Progenitor cell of endocrine pancreas (in vitro differentiated cells): ENCODE data around the gene NACC2. TPM values are rescaled to one million over a fixed set of nuclear protein-coding genes. Genes with fewer than 3 reads are reported as not detected.

Experiments
- DNase-seq: peaks from one replicate; pipeline ENCODE4 v3.0.0; 2021; ENCODE audit warnings: low spot score; ENCODE audit not compliant: unreplicated experiment
- H3K27ac Mint-ChIP-seq: 2 replicates; pipeline ENCODE4 v1.8.0; 2021; ENCODE audit warnings: mild to moderate bottlenecking, moderate library complexity, mixed read lengths
- H3K27me3 Mint-ChIP-seq: 2 replicates; pipeline ENCODE4 v1.8.0; 2021; ENCODE audit warnings: mixed read lengths
- H3K36me3 Mint-ChIP-seq: 2 replicates; pipeline ENCODE4 v1.8.0; 2022; ENCODE audit warnings: mixed read lengths; ENCODE audit not compliant: insufficient read depth
- H3K4me1 Mint-ChIP-seq: 2 replicates; pipeline ENCODE4 v1.8.0; 2021; ENCODE audit warnings: low read depth, mixed read lengths
- H3K4me3 Mint-ChIP-seq: 2 replicates; pipeline ENCODE4 v1.8.0; 2021; ENCODE audit warnings: low read depth, mild to moderate bottlenecking, moderate library complexity, mixed read lengths
- H3K9me3 Mint-ChIP-seq: 2 replicates; pipeline ENCODE4 v1.8.0; 2021; ENCODE audit warnings: low read depth, mixed read lengths
- total RNA-seq: library from RNA; stranded (reverse); gene quantifications from 2 replicates; pipeline ENCODE4 v1.2.1, GENCODE V29; 2021
- TF ChIP-seq, protein P1 (sequence below): fragments of 200-600 bp; sonication (generic); IDR thresholded peaks from one replicate; pipeline ENCODE4 v1.5.0; 2021; ENCODE audit warnings: antibody characterized with exemption, mild to moderate bottlenecking; ENCODE audit not compliant: unreplicated experiment

The NACC2 gene
- total RNA-seq, 1 donor from 2014 or later, result 11.6 TPM

DNA sequence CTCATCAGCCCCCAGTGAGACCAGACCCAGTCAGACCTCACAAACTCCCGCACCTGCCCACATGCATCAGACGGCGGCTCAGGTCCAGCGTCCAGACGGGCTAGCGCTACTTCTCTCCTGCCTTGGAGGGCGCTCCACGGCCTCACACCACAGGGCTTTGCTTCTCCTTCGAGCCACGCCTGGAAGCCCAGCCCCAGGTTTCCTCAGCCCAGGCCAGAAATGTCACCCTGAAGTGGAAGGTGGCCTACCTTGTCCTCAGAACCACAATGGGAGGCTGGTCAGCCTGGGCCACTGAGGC is 2.8 kb downstream of the NACC2 start:
- H3K4me3 Mint-ChIP-seq, result no peak overlapping the region
- no peaks in the 10 kb centered on the region for H3K36me3 Mint-ChIP-seq
- TF ChIP-seq, protein P1, sequence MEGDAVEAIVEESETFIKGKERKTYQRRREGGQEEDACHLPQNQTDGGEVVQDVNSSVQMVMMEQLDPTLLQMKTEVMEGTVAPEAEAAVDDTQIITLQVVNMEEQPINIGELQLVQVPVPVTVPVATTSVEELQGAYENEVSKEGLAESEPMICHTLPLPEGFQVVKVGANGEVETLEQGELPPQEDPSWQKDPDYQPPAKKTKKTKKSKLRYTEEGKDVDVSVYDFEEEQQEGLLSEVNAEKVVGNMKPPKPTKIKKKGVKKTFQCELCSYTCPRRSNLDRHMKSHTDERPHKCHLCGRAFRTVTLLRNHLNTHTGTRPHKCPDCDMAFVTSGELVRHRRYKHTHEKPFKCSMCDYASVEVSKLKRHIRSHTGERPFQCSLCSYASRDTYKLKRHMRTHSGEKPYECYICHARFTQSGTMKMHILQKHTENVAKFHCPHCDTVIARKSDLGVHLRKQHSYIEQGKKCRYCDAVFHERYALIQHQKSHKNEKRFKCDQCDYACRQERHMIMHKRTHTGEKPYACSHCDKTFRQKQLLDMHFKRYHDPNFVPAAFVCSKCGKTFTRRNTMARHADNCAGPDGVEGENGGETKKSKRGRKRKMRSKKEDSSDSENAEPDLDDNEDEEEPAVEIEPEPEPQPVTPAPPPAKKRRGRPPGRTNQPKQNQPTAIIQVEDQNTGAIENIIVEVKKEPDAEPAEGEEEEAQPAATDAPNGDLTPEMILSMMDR, result no peak
- no peak for DNase-seq
- peaks cover 2% of the 10 kb centered on the region for H3K4me1 Mint-ChIP-seq
- no peaks in the 10 kb centered on the region for H3K9me3 Mint-ChIP-seq
- no peak overlapping the region for H3K27ac Mint-ChIP-seq
- no peaks in the 10 kb centered on the region for H3K27me3 Mint-ChIP-seq

DNA sequence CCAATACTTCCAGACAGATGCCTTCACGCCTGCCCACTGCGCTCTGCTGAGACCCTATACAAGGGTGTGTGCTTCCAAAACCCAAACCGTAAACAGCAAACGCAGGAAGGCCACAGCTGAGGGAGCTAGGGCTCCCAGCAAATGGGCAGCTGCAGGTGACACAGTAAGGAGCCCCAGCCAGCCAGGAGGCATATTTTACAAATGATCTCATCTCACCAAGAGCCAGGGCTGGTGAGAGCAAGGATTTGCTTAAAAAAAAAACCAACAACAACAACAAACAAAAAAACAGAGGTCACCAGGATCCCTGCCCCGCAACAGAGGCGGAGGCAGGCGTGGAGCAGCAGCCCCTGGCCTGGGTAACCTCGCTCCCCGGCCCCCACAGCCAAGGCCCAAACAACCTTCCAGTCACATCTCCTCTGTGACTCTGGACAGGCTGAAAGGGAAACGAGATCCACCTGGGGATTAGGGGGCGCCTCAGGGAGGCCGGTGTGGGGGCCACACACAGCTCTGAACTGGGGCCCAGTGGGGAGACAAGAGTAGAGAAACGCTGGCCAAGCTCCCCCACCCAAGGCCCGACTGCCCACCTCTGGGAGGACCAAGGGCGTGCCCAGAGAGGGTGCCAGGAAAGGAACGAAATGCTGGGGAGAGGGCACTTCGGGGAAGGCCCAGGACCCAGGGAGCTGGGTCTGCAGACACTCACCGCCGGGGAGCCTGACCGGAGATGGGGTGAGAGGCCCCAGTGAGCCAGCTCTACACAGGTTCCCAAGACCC is 3.3 kb downstream of the NACC2 start:
- Mint-ChIP-seq H3K4me1 (peaks cover 2% of the 10 kb centered on the region), H3K27ac (no peak overlapping the region), H3K27me3 (no peaks in the 10 kb centered on the region), H3K4me3 (no peak overlapping the region), H3K9me3 (no peaks in the 10 kb centered on the region), H3K36me3 (no peaks in the 10 kb centered on the region)
- no peak for DNase-seq
- TF ChIP-seq, protein P1, result no peak

GRCh38 chr9:136090768-136091581 is 4.1 kb downstream of the NACC2 start:
- Mint-ChIP-seq H3K4me1 (peaks cover 2% of the 10 kb centered on the region), H3K4me3 (no peak overlapping the region), H3K36me3 (no peaks in the 10 kb centered on the region), H3K27me3 (no peaks in the 10 kb centered on the region), H3K27ac (no peak overlapping the region), H3K9me3 (no peaks in the 10 kb centered on the region)
- DNase-seq, result no peak
- TF ChIP-seq, protein P1, result no peak

DNA sequence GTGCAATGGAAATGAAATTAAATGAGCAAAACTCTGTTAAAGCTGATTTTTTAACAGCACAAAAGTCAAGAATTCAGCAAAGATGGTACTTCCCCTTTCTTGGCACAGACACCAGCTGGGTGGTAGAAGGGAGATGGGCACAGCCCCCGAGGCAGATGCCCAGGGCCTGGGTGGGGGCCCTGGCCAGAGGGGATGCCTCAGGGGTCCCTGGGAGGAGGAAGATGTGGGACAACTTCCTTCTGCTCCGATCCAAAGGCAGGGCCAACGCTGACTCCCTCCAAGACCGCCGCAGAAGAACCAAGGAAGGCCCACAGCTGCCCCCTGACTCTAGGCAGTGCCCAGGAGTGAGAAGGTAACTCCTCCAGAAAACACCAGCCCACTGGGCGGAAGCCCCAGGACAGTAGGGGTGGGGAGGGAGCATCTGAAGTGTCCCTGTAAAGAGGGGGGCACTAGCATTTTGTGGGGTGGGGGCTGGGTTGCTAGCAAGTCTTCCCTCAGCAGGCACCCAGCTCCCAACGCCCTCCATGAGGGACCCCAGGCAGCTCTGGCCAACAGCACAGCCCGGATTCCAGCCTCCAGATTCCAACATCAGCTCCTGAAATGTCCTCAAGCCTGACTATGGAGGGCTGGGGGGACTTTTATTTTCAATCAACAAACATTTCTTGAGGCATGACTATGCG is 4.9 kb downstream of the NACC2 start:
- TF ChIP-seq, protein P1, result no peak
- H3K27me3 Mint-ChIP-seq, result no peaks in the 10 kb centered on the region
- peaks cover 2% of the 10 kb centered on the region for H3K4me1 Mint-ChIP-seq
- H3K27ac Mint-ChIP-seq, result no peak overlapping the region
- no peak for DNase-seq
- no peaks in the 10 kb centered on the region for H3K36me3 Mint-ChIP-seq
- no peaks in the 10 kb centered on the region for H3K9me3 Mint-ChIP-seq
- H3K4me3 Mint-ChIP-seq, result no peak overlapping the region

DNA sequence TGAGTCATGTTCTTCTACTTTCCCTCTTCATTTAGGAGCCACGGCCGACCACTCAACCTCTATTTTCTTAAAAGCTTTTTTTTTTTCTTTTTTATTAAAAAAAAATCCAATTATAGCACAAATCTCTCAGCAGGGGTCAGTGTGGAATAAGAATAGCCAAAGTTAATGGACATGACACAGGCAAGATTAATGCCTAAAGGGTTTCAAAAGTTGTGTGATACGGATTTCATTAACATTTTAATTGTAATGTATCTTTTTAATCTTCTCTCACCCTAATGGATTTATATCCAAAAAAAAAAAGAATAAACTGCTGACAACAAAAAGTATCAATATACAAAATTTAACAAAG is 5.4 kb downstream of the NACC2 start:
- no peak overlapping the region for H3K4me3 Mint-ChIP-seq
- no peaks in the 10 kb centered on the region for H3K36me3 Mint-ChIP-seq
- TF ChIP-seq, protein P1, result peak; percentile 49
- no peak overlapping the region for H3K27ac Mint-ChIP-seq
- no peaks in the 10 kb centered on the region for H3K27me3 Mint-ChIP-seq
- H3K9me3 Mint-ChIP-seq, result no peaks in the 10 kb centered on the region
- peaks cover 2% of the 10 kb centered on the region for H3K4me1 Mint-ChIP-seq
- DNase-seq, result no peak
